ENCODE results near the gene NKD2. TPM values are rescaled to one million over a fixed set of nuclear protein-coding genes. Genes with fewer than 3 reads are reported as not detected.

Gene NKD2
- total RNA-seq, 2 experiments from 2014 or later: 0.17 to 0.30 TPM

DNA sequence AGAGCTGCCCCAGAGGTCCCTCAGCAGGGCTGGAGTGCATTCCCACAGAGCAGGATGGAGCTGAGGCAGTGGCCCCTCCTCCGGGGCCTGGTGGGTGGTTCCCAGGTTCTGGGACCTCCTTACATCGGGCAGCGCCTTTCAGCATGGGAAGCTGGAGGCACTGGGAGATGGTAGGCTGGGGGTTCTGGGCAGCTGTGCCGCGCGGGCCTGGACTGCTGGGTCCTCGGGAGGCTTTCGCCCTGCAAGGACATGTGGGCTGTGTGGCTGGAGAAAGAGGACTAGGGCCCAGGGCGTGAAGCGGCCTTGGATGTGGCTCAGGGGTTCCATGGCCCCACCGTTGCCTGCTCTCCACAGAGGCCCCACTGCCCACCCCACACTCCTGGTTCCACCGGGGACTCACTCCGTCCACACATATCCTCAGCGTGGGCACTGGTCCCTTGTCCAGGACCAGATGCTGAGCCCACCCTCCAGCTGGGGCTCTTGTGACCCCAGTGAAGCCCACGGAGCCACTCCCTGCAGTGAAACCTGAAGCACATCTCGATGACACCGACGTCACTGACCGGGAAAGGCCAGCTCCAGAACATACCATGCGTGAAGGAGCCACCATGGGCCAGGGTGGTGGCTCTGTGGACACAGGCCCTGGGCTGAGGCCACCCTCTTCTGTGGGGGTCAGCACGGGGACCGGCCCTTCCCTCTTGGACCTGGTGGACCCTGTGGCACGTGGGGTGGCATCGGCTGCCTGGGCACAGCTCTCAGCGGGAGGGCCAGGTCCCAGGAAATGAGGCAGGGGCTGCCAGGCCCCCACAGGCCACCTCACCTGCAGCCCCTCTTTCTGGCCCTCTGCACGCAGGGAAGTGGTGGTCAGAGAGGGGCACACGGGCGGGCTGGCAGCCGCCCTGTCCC lies 31.5 kb upstream of the NKD2 start:
- peaks cover 0 to 5% of the 10 kb centered on the region in 2 experiments for H3K9me3 ChIP-seq (ENCODE audit: control insufficient read depth in 1 of 2, insufficient read depth in 1 of 2, low read length in 2 of 2)
- intact Hi-C loops (cut with DNase I, micrococcal nuclease): no loop called here
- H3K9me3 Mint-ChIP-seq: no peaks in the 10 kb centered on the region
- H3K27me3 Mint-ChIP-seq: peaks cover 3% of the 10 kb centered on the region
- ATAC-seq (ENCODE audit: poor library complexity): no peak
- TF ChIP-seq, protein P1, sequence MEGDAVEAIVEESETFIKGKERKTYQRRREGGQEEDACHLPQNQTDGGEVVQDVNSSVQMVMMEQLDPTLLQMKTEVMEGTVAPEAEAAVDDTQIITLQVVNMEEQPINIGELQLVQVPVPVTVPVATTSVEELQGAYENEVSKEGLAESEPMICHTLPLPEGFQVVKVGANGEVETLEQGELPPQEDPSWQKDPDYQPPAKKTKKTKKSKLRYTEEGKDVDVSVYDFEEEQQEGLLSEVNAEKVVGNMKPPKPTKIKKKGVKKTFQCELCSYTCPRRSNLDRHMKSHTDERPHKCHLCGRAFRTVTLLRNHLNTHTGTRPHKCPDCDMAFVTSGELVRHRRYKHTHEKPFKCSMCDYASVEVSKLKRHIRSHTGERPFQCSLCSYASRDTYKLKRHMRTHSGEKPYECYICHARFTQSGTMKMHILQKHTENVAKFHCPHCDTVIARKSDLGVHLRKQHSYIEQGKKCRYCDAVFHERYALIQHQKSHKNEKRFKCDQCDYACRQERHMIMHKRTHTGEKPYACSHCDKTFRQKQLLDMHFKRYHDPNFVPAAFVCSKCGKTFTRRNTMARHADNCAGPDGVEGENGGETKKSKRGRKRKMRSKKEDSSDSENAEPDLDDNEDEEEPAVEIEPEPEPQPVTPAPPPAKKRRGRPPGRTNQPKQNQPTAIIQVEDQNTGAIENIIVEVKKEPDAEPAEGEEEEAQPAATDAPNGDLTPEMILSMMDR (IDR thresholded peaks at IDR 0.05): no peak
- no peak overlapping the region for H3K27ac ChIP-seq (ENCODE audit: low read depth in 1 of 2, low read length in 2 of 2)
- POLR2A ChIA-PET: no interaction called here
- CTCF ChIA-PET: no interaction called here
- H3K27ac Mint-ChIP-seq: no peak overlapping the region
- H3K4me1 ChIP-seq (ENCODE audit: insufficient read depth, low read length): no peaks in the 10 kb centered on the region
- H3K36me3 ChIP-seq (ENCODE audit: insufficient read depth, low read length): no peaks in the 10 kb centered on the region
- H3K4me3 Mint-ChIP-seq: no peak overlapping the region
- no peaks in the 10 kb centered on the region for H3K4me1 Mint-ChIP-seq (ENCODE audit: low read depth)
- no peak for DNase-seq
- no peaks in the 10 kb centered on the region for H3K36me3 Mint-ChIP-seq (ENCODE audit: low read depth)
- H3K27me3 ChIP-seq (ENCODE audit: control insufficient read depth in 1 of 2, insufficient read depth in 2 of 2, low read length in 2 of 2): no peaks in the 10 kb centered on the region
- no peak overlapping the region for H3K4me3 ChIP-seq (ENCODE audit: low read length)

DNA sequence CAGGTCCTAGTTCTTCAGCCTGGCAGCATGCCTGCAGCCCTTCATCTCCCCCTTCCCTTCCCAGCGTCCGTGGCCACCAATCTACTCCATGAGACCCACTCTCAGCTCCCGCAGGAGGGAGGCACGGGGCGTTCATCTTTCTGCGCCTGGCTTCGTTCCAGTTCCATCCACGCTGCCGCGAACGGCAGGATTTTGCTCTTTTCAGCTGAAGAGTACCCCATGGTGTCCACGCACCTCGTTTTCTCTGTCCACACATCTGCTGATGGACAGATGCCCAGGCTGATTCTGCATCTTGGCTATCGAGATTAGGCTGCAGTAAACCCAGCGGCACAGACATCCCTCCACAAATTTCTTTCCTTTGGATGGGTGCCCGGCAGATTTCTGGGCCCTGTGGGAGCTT lies 30.5 kb upstream of the NKD2 start:
- TF ChIP-seq, protein P1 (IDR thresholded peaks at IDR 0.05): no peak
- no peak for ATAC-seq (ENCODE audit: poor library complexity)
- CTCF ChIA-PET: no interaction called here
- Mint-ChIP-seq H3K27ac (no peak overlapping the region), H3K27me3 (no peaks in the 10 kb centered on the region), H3K9me3 (no peaks in the 10 kb centered on the region), H3K4me3 (no peak overlapping the region), H3K36me3 (ENCODE audit: low read depth) (no peaks in the 10 kb centered on the region), H3K4me1 (ENCODE audit: low read depth) (no peaks in the 10 kb centered on the region)
- Histone ChIP-seq H3K9me3 (ENCODE audit: control insufficient read depth in 1 of 2, insufficient read depth in 1 of 2, low read length in 2 of 2) (peaks cover 0 to 10% of the 10 kb centered on the region in 2 experiments), H3K27ac (ENCODE audit: low read depth in 1 of 2, low read length in 2 of 2) (no peak overlapping the region), H3K4me1 (ENCODE audit: insufficient read depth, low read length) (no peaks in the 10 kb centered on the region), H3K4me3 (ENCODE audit: low read length) (no peak overlapping the region), H3K36me3 (ENCODE audit: insufficient read depth, low read length) (no peaks in the 10 kb centered on the region), H3K27me3 (ENCODE audit: control insufficient read depth in 1 of 2, insufficient read depth in 2 of 2, low read length in 2 of 2) (no peaks in the 10 kb centered on the region)
- DNase-seq: no peak
- POLR2A ChIA-PET: no interaction called here
- intact Hi-C loops (cut with DNase I, micrococcal nuclease): no loop called here

DNA sequence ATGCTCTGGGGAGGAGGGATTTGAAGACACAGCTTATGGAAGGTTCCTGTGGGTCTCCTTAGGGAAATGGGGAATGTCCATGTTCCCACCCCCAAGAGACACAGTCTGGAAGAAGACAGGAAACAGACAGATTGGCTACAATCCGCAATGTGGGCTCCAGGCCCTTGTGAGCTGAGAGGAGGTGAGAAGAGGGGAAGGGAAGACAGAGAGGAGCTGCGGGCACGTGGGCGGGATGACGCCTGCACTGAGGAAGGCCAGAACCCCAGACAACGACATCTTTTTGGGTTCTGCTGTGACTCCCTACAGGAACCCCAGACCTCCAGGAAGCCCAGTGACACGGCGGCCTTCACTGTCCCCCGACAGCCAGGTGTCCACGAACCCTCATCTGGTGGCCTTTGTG lies 29.9 kb upstream of the NKD2 start:
- intact Hi-C loops (cut with DNase I, micrococcal nuclease): no loop called here
- no peak for ATAC-seq (ENCODE audit: poor library complexity)

More for the DNA sequence above, 29.9 kb upstream of the NKD2 start:
- Mint-ChIP-seq H3K4me1 (ENCODE audit: low read depth) (peaks cover 3% of the 10 kb centered on the region), H3K4me3 (no peak overlapping the region), H3K27me3 (no peaks in the 10 kb centered on the region), H3K9me3 (no peaks in the 10 kb centered on the region), H3K36me3 (ENCODE audit: low read depth) (no peaks in the 10 kb centered on the region), H3K27ac (no peak overlapping the region)
- Histone ChIP-seq H3K27ac (ENCODE audit: low read depth in 1 of 2, low read length in 2 of 2) (no peak overlapping the region), H3K4me1 (ENCODE audit: insufficient read depth, low read length) (no peaks in the 10 kb centered on the region), H3K27me3 (ENCODE audit: control insufficient read depth in 1 of 2, insufficient read depth in 2 of 2, low read length in 2 of 2) (no peaks in the 10 kb centered on the region), H3K36me3 (ENCODE audit: insufficient read depth, low read length) (no peaks in the 10 kb centered on the region), H3K9me3 (ENCODE audit: control insufficient read depth in 1 of 2, insufficient read depth in 1 of 2, low read length in 2 of 2) (peaks cover 0 to 16% of the 10 kb centered on the region in 2 experiments), H3K4me3 (ENCODE audit: low read length) (no peak overlapping the region)
- TF ChIP-seq, protein P1 (IDR thresholded peaks at IDR 0.05): no peak
- ChIA-PET POLR2A (no interaction called here), CTCF (no interaction called here)
- no peak for DNase-seq

All from CD4-positive, alpha-beta T cell (primary cell).